Pancreas (tissue), 10 donors: Measurements from ENCODE around the gene HOXA6. TPM values are rescaled to one million over a fixed set of nuclear protein-coding genes. Genes with fewer than 3 reads are reported as not detected.

ENCODE experiments used
- ATAC-seq, 4 donors: fragments of 200-7000 bp; cut with Tn5 transposase; one replicate each; pipeline versions ENCODE4 v1.8.0 to v1.9.1; 2020; ENCODE audit warnings: mild to moderate bottlenecking in 4 of 4, moderate library complexity in 4 of 4
- DNase-seq, 6 donors: peaks; one replicate each; pipeline ENCODE4 v3.0.0-alpha.2; 2020
- FAIRE-seq: peaks from 2 replicates; lab custom pipeline; 2012; peaks lifted over from hg19 to GRCh38; lab: Jason Lieb, UNC
- H3K27ac ChIP-seq, 4 donors: fragments of 200-600 bp; sonication (generic); 1 replicate in 3 of 4; 2 replicates in 1 of 4; pipeline versions ENCODE4 v1.5.0 to v1.8.0; 2020
- H3K27me3 ChIP-seq, 4 donors: fragments of 200-600 bp; one replicate each; pipeline ENCODE4 v1.8.0; 2021
- H3K36me3 ChIP-seq, 3 donors: fragments of 200-600 bp; sonication (generic) in 1 of 3; one replicate each; pipeline versions ENCODE4 v1.5.0 to v1.8.0; 2020 to 2021
- H3K4me1 ChIP-seq, 3 donors: fragments of 200-600 bp; one replicate each; pipeline ENCODE4 v1.8.0; 2021
- H3K4me3 ChIP-seq, 4 donors: fragments of 200-600 bp; sonication (generic) in 2 of 4; one replicate each; pipeline versions ENCODE4 v1.5.0 to v1.8.0; 2020 to 2021
- H3K9me3 ChIP-seq, 4 donors: fragments of 200-600 bp; one replicate each; pipeline ENCODE4 v1.8.0; 2021
- WGBS, 2 donors: extraction: QIAGEN DNeasy Blood & Tissue Kit; methylation state at CpG; one replicate each; pipeline ENCODE4 v1.1.7; 2013; 5-methylcytosine and 5-hydroxymethylcytosine counted together
- intact Hi-C, 3 donors: fragments of 100-400 bp; cut with DNase I; formaldehyde crosslinking; loops; one replicate each; pipeline versions ENCODE4 v1.11.1 to v1.14.2; 2022
- polyA plus RNA-seq, 2 donors: library from polyadenylated mRNA; stranded (reverse); fragments of 200-250 nt; gene quantifications; one replicate each; pipeline ENCODE4 v1.2.3, GENCODE V29; 2013
- total RNA-seq, 6 donors: library from RNA; stranded (reverse); fragmentation: NEBNext Ultra II Directional in 4 of 6; extraction: Animal tissue kit (Norgen Biotek cat#: 25700) in 4 of 6; gene quantifications; one replicate each; pipeline versions ENCODE4 v1.2.1 to v1.2.4, GENCODE V29; 2021 to 2023
- TF ChIP-seq, protein P1 (sequence below), 4 donors: fragments of 200-600 bp; sonication (generic) in 3 of 4; IDR thresholded peaks; one replicate each; pipeline versions ENCODE4 v1.5.0 to v1.8.0; 2021; ENCODE audit warnings: antibody characterized with exemption in 4 of 4
- donor health status: healthy with polysubstance abuse.
- donor health status: DM: no; HTN: no; CAD: no; lungs with moderate emphysema.
- donor health status: DM: no; HTN: no; CAD: no.
- donor health status: control.
- donor health status: control.
- donor health status: Bipolar disorder and iron deficiency.
- donor health status: DM: yes; HTN: yes; CAD: no.
- donor health status: DM: no; HTN: no; CAD: no.
- donor health status: DM: no; HTN: no; CAD: no.
- donor health status: DM: yes; HTN: yes; CAD: no.

Gene HOXA6
- total and polyA plus RNA-seq, 8 donors: 0.12 to 0.34 TPM; not detected in 6

DNA sequence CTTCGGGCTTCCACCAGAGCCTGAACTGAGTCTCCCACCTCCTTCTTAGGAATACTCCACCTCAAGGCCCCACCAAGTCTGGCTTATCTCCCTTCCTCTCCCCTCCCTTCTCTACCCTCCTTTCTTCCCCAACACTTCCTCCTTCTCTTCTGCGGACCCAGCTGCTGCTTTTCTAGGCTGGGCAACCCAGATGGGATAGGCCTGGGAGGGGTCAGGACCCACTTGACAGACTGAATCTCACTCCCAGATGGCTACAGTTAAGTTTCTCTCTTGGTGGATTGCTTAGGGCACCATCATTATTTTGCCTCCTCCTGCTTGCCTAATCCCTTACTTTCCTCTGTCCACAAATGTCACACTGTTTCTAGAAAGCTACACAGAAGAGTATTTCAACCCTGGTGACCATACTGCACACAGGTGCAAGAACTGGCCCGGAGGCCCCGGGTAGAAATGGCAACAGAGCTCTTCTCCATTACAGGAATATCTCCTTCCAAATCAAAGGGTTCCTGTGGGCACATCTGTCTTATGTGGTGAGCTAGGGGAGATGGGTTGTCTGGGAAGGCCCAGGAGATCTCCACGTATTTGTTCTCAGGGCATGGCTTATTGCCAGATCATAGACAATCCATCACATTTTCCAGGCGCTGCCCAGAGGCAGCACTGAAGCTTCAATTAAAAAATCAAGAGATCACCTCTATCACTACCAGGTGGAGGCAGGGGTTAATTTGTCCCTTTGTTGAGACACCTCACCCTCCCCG, 42.6 kb upstream of the HOXA6 start:
- Histone ChIP-seq H3K27me3 (peaks cover 4 to 90% (median 31%) of the 10 kb centered on the region in 4 donors), H3K27ac (no peak overlapping the region), H3K4me3 (no peak overlapping the region), H3K9me3 (no peaks in the 10 kb centered on the region), H3K4me1 (peaks cover 0 to 14% (median 0%) of the 10 kb centered on the region in 3 donors), H3K36me3 (no peaks in the 10 kb centered on the region)
- intact Hi-C loops: loop anchor here in 2 of 3 donors (10.0 kb wide), 2 partner anchors 735 to 835 kb away; no protein-coding TSS in a partner anchor
- TF ChIP-seq, protein P1, sequence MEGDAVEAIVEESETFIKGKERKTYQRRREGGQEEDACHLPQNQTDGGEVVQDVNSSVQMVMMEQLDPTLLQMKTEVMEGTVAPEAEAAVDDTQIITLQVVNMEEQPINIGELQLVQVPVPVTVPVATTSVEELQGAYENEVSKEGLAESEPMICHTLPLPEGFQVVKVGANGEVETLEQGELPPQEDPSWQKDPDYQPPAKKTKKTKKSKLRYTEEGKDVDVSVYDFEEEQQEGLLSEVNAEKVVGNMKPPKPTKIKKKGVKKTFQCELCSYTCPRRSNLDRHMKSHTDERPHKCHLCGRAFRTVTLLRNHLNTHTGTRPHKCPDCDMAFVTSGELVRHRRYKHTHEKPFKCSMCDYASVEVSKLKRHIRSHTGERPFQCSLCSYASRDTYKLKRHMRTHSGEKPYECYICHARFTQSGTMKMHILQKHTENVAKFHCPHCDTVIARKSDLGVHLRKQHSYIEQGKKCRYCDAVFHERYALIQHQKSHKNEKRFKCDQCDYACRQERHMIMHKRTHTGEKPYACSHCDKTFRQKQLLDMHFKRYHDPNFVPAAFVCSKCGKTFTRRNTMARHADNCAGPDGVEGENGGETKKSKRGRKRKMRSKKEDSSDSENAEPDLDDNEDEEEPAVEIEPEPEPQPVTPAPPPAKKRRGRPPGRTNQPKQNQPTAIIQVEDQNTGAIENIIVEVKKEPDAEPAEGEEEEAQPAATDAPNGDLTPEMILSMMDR (IDR thresholded peaks at IDR 0.05): no peak
- FAIRE-seq (no peak), DNase-seq (peak in 1 of 6 donors; percentile 13), ATAC-seq (no peak)
- WGBS, 2 donors: 26 to 31% methylated on average over 7 of the region's 7 CpGs

DNA sequence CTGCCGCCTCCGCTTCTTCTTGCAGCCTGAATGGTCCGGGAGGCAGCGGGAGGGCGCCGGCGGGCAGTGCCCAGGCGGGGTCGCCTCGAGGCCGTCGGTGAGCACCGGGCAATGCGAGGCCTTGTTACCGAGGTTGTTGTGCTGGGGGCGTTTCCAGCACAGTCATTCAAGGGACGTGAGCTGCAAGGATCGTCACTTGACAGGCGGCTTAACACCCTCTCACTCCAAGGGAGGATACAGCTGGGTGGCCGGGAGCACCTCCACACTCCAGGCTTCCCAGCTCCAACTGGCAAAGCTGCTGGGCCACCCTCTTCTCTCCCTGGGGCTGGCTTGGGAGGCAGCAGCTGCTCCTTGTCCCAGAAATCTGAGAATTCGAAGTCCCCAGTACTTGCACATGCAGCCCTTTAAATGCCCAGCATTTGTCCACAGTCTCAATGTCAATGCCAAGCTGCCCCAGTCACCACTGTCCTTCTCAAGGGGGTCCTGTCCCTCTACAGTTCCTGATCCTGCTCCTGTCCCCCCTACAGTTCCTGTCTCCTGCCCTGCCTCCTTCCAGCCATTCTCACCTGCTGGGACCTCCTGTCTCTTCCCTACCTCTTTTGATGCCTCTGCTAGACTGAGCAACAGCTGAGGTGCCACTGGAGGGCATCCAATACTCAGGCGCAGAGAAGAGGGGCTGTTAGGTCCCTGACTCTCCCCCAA, 41.9 kb upstream of the HOXA6 start:
- 11 to 12% methylated on average over 15 to 22 of the region's 22 CpGs for WGBS, 2 donors
- TF ChIP-seq, protein P1 (IDR thresholded peaks at IDR 0.05): no peak
- H3K36me3 ChIP-seq: no peaks in the 10 kb centered on the region
- DNase-seq: peak in 2 of 6 donors; percentile 5 to 54
- no peak for ATAC-seq
- H3K27ac ChIP-seq: no peak overlapping the region
- H3K4me3 ChIP-seq: peak overlapping the region in 1 of 4 donors; percentile 9
- no peaks in the 10 kb centered on the region for H3K9me3 ChIP-seq
- no peak for FAIRE-seq
- intact Hi-C loops: no loop called here
- peaks cover 4 to 90% (median 30%) of the 10 kb centered on the region in 4 donors for H3K27me3 ChIP-seq
- peaks cover 0 to 17% (median 0%) of the 10 kb centered on the region in 3 donors for H3K4me1 ChIP-seq

DNA sequence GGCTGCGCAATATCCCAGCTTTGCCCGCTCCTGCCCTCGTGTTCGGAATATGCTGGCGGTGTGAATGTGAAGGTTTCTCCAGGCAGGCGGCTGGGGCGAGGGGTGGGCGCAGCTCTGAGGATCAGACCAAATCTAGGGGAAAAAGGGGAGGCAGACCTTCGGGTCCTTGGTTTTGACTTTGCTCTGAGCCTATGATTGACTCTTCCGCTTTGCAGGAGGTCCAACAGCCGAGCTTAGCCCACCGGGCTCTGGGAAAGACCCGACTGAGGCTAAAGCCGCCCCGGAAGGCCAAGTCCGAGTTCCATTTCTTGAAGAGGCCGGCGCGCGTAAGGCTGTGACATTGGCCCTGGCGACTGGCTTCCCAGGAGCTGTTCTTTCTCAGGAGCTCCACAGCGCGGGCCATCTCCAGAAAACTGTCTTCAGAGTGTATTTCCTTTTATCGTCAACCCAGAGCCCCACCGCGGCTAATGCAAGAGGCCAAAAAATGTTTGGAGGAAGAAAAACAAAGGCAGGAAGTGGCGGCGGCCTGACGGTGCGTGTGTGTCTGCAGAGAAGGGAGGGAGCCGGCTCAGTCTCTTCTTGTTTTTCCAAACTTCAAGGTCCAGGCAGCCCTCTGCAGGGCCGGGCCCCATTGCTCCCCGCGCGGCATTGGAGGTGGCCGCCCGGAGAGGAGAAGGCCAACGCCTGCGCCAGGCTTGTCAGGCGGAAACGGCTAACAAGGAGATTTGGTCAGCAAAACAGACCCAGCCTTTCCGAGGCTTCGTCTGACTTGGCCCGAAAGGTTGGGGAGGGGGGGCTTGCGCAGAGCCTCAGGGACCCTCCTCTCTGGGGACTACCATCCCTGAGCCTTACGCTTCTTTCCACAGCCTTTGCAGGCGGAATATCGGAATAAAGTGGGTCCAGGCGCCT, 41.1 kb upstream of the HOXA6 start:
- TF ChIP-seq, protein P1 (IDR thresholded peaks at IDR 0.05): no peak
- WGBS, 2 donors: 7 to 9% methylated on average over 47 to 49 of the region's 49 CpGs
- Histone ChIP-seq H3K27ac (no peak overlapping the region), H3K9me3 (no peaks in the 10 kb centered on the region), H3K4me3 (peak overlapping the region in 1 of 4 donors; percentile 9), H3K36me3 (no peaks in the 10 kb centered on the region), H3K4me1 (peaks cover 0 to 17% (median 0%) of the 10 kb centered on the region in 3 donors), H3K27me3 (peaks cover 0 to 88% (median 25%) of the 10 kb centered on the region in 4 donors)
- no peak for FAIRE-seq
- intact Hi-C loops: no loop called here
- peak in 1 of 4 donors; percentile 22 for ATAC-seq
- DNase-seq: peak in 2 of 6 donors; percentile 13 to 60

DNA sequence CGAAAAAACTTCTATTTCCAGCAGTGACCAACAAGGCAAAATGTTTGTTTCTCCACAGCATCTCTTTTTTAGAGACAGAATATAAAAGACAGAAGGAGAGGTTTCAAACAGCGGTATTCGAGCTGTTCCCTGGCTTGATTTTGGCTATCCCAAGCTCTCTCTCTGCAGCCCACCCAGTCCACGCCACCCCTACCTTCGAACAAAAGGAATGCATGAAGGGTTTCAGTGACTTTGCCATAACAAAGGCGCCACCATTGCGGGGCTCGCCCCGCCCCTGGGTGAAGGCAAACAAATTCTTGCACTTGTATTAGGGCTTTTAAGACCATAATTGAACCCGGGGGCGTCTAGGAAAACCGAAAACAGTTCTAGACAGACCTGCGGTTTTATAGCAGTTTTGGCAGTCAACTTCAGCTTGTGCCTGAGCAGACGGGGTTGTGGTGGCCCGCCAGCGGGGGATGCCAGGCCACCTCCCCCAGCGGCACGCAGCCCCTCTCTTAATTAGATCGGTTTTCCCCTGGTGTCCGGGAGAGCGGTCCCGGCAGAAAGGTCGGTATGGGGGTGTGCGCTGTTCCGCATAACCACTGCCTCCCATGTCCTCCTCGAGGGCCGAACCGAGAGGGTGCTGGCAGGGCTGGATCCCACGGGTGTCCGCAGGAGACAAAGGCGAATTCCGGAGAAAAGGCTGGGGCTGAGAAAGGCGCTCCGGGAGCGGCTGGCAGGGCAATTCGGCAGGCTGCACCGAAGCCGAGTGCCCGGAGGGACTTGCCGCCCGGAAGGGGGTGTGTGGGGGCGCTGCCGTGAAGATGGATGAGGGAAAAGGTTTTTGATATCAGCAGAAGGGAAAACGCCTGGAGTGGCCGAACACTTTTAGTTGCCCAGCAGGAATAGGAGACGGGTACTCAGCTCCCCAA, 40.2 kb upstream of the HOXA6 start:
- Histone ChIP-seq H3K27me3 (peaks cover 0 to 88% (median 27%) of the 10 kb centered on the region in 4 donors), H3K4me1 (peaks cover 0 to 11% (median 0%) of the 10 kb centered on the region in 3 donors), H3K27ac (no peak overlapping the region), H3K36me3 (no peaks in the 10 kb centered on the region), H3K9me3 (no peaks in the 10 kb centered on the region), H3K4me3 (no peak overlapping the region)
- DNase-seq (peak in 3 of 6 donors; percentile 8 to 56 (median 51)), FAIRE-seq (no peak), ATAC-seq (no peak)
- 5 to 7% methylated on average over 46 of the region's 46 CpGs for WGBS, 2 donors
- TF ChIP-seq, protein P1 (IDR thresholded peaks at IDR 0.05): no peak
- intact Hi-C loops: no loop called here
